Keratinocyte (primary cell): ENCODE results near the gene PJA1. TPM values are rescaled to one million over a fixed set of nuclear protein-coding genes. Genes with fewer than 3 reads are reported as not detected.

Experiments
- DNase-seq: peaks from one replicate; pipeline ENCODE4 v3.0.0-alpha.2; 2011; ENCODE audit warnings: low read depth, missing footprints, low spot score
- FAIRE-seq: peaks from 2 replicates; lab custom pipeline; 2011; peaks lifted over from hg19 to GRCh38; lab: Jason Lieb, UNC
- H2AFZ ChIP-seq: 2 replicates; pipeline ENCODE4 v1.6.0; 2012; ENCODE audit warnings: low read length, control low read depth, inconsistent platforms; ENCODE audit not compliant: control insufficient read depth
- H3K27ac ChIP-seq: 2 replicates; pipeline ENCODE4 v1.5.1; 2011; ENCODE audit warnings: low read length; ENCODE audit not compliant: control insufficient read depth, insufficient read depth
- H3K27me3 ChIP-seq: 3 replicates; pipeline ENCODE4 v1.6.0; 2011; ENCODE audit warnings: low read length; ENCODE audit not compliant: control insufficient read depth, insufficient read depth; ENCODE audit errors: extremely low read depth
- H3K36me3 ChIP-seq, 2 experiments: 2 replicates in 1 of 2; 3 replicates in 1 of 2; pipeline ENCODE4 v1.5.1; 2011; ENCODE audit warnings: low read length in 2 of 2, mild to moderate bottlenecking in 1 of 2; ENCODE audit not compliant: control insufficient read depth in 2 of 2, insufficient read depth in 2 of 2; ENCODE audit errors: extremely low read depth in 1 of 2
- H3K4me1 ChIP-seq: 3 replicates; pipeline ENCODE4 v1.5.1; 2011; ENCODE audit warnings: low read length; ENCODE audit not compliant: control insufficient read depth, insufficient read depth; ENCODE audit errors: extremely low read depth
- H3K4me2 ChIP-seq: 3 replicates; pipeline ENCODE4 v1.6.0; 2011; ENCODE audit warnings: low read depth, low read length; ENCODE audit not compliant: control insufficient read depth, insufficient read depth; ENCODE audit errors: extremely low read depth
- H3K4me3 ChIP-seq, 3 experiments: fragments of 200-600 bp in 1 of 3; sonication (generic) in 1 of 3; 2 replicates in 2 of 3; 3 replicates in 1 of 3; pipeline ENCODE4 v1.5.1; 2011 to 2016; ENCODE audit warnings: low read length in 3 of 3, mild to moderate bottlenecking in 3 of 3, control low read depth in 2 of 3, inconsistent platforms in 1 of 3, low read depth in 1 of 3, mixed read lengths in 1 of 3, mixed run types in 1 of 3, moderate library complexity in 1 of 3; ENCODE audit not compliant: control insufficient read depth in 2 of 3, insufficient read depth in 2 of 3; ENCODE audit errors: extremely low read depth in 1 of 3
- H3K79me2 ChIP-seq: 2 replicates; pipeline ENCODE4 v1.6.0; 2012; ENCODE audit warnings: low read length; ENCODE audit not compliant: control insufficient read depth, insufficient read depth
- H3K9ac ChIP-seq: 3 replicates; pipeline ENCODE4 v1.6.0; 2011; ENCODE audit warnings: low read length; ENCODE audit not compliant: control insufficient read depth, insufficient read depth; ENCODE audit errors: extremely low read depth
- H3K9me1 ChIP-seq: 3 replicates; pipeline ENCODE4 v1.6.0; 2011; ENCODE audit warnings: low read length; ENCODE audit not compliant: control insufficient read depth, insufficient read depth; ENCODE audit errors: extremely low read depth
- H3K9me3 ChIP-seq: 2 replicates; pipeline ENCODE4 v1.5.1; 2012; ENCODE audit warnings: low read depth, low read length; ENCODE audit not compliant: control insufficient read depth
- H4K20me1 ChIP-seq: 3 replicates; pipeline ENCODE4 v1.6.0; 2011; ENCODE audit warnings: low read length; ENCODE audit not compliant: control insufficient read depth, insufficient read depth; ENCODE audit errors: extremely low read depth
- EZH2 ChIP-seq: IDR thresholded peaks from one replicate; pipeline ENCODE4 v1.6.1; 2012; ENCODE audit warnings: inconsistent platforms, mild to moderate bottlenecking, low read length, moderate library complexity
- dilution Hi-C: fragments of 300-500 bp; cut with MboI; formaldehyde crosslinking; loops from one replicate; pipeline ENCODE4 v1.7.0; 2020; ENCODE audit warnings: low sequenced_read_pairs; ENCODE audit not compliant: extremely low pct_ligation_motif_present
- polyA plus RNA-seq, 5 experiments: library from polyadenylated mRNA; depleted of rRNA in 3 of 5; stranded (reverse) in 3 of 5; stranded (forward) in 1 of 5; unstranded in 1 of 5; fragments of >200 nt; gene quantifications; 1 replicate in 1 of 5; 2 replicates in 3 of 5; 3 replicates in 1 of 5; pipeline versions ENCODE4 v1.2.1 to v1.2.3, GENCODE V29; 2011 to 2012; ENCODE audit warnings: missing spikeins in 2 of 5, low read depth in 1 of 5, low replicate concordance in 1 of 5
- TF ChIP-seq, protein P1 (sequence below), 3 experiments: IDR thresholded peaks in 1 of 3; conservative IDR thresholded peaks in 1 of 3; optimal IDR thresholded peaks in 1 of 3; 2 replicates in 2 of 3; 3 replicates in 1 of 3; pipeline versions ENCODE3 to v1.5.1; 2011; ENCODE audit warnings: low read length in 3 of 3, mild to moderate bottlenecking in 3 of 3, moderate library complexity in 2 of 3, control low read depth in 1 of 3, inconsistent platforms in 1 of 3; ENCODE audit not compliant: insufficient read depth in 2 of 3; ENCODE audit errors: extremely low read depth in 1 of 3

The PJA1 gene
- polyA plus RNA-seq, 1 donor (not counting 4 experiments of a cell fraction or from before 2014, with no cell fraction given): 19.2 TPM

DNA sequence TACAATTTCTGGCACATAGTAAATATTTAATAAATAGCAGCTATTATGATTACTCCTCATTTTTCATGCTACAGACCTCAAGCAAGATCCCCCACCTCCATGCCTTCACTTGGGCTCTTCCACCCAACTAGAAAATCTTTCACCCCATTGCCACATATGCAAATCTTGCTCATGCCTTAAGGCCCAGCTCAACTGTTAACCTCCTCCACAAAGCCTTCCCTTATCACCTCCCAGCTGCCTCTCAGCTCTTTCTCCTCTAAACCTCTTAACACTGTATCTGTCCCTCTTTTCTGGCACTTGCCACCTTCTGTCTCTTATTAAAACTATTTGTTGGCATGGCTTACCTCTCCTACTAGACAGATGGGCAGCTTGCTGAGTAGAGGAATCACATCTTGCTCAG lies 51.5 kb downstream of the PJA1 start:
- no peaks in the 10 kb centered on the region for H3K9me3 ChIP-seq
- H4K20me1 ChIP-seq: no peaks in the 10 kb centered on the region
- FAIRE-seq (no peak), DNase-seq (no peak)
- dilution Hi-C loops: no loop called here
- TF ChIP-seq EZH2: no peak
- TF ChIP-seq, protein P1, sequence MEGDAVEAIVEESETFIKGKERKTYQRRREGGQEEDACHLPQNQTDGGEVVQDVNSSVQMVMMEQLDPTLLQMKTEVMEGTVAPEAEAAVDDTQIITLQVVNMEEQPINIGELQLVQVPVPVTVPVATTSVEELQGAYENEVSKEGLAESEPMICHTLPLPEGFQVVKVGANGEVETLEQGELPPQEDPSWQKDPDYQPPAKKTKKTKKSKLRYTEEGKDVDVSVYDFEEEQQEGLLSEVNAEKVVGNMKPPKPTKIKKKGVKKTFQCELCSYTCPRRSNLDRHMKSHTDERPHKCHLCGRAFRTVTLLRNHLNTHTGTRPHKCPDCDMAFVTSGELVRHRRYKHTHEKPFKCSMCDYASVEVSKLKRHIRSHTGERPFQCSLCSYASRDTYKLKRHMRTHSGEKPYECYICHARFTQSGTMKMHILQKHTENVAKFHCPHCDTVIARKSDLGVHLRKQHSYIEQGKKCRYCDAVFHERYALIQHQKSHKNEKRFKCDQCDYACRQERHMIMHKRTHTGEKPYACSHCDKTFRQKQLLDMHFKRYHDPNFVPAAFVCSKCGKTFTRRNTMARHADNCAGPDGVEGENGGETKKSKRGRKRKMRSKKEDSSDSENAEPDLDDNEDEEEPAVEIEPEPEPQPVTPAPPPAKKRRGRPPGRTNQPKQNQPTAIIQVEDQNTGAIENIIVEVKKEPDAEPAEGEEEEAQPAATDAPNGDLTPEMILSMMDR (optimal IDR thresholded peaks at IDR 0.05 in 1 of 3, IDR thresholded peaks at IDR 0.05 in 1 of 3, conservative IDR thresholded peaks at IDR 0.05 in 1 of 3; ENCODE audit: extremely low read depth in 1 of 3, insufficient read depth in 2 of 3, low read length in 3 of 3): no peak
- H3K79me2 ChIP-seq: no peaks in the 10 kb centered on the region
- H3K27ac ChIP-seq: no peak overlapping the region
- H3K36me3 ChIP-seq: no peaks in the 10 kb centered on the region
- H3K4me1 ChIP-seq: peaks cover 46% of the 10 kb centered on the region
- no peak overlapping the region for H3K4me3 ChIP-seq
- H3K9me1 ChIP-seq: no peaks in the 10 kb centered on the region
- no peak overlapping the region for H3K4me2 ChIP-seq
- H2AFZ ChIP-seq: no peak overlapping the region
- H3K9ac ChIP-seq: no peak overlapping the region
- H3K27me3 ChIP-seq: no peaks in the 10 kb centered on the region
